DOHH2 (cell line): Measurements from ENCODE around the gene METTL16.

Experiments used
- EZH2phosphoT487 ChIP-seq: fragments of 200-600 bp; sonication (generic); IDR thresholded peaks from 2 replicates; pipeline ENCODE4 v1.6.1; 2017; ENCODE audit warnings: borderline replicate concordance, mild to moderate bottlenecking, antibody characterized with exemption, low read length, moderate library complexity, mixed read lengths
- TF ChIP-seq, protein P1 (sequence below): fragments of 200-600 bp; sonication (generic); IDR thresholded peaks from one replicate; pipeline ENCODE4 v1.5.1; 2014; ENCODE audit warnings: antibody characterized with exemption, mild to moderate bottlenecking, low read depth, low read length; ENCODE audit not compliant: poor library complexity, severe bottlenecking

DNA sequence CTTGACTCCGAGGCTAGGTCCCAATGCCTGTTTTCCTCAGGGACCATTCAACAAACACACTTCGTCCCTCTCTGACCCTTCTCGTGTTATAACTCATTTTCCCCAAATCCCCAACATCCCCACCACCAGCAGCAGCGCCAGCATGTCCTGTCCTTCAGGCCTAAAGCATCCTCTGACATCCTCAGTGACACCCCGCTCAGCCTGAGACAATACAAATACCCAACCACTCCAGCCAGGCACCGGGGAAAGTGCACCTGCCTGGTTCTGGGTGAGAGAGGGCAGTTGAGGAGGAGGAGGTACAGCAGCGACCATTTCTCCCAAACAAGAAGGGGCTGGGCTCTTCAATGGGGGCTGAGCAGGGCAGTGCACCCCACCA, 115.5 kb downstream of the METTL16 start:
- TF ChIP-seq, protein P1, sequence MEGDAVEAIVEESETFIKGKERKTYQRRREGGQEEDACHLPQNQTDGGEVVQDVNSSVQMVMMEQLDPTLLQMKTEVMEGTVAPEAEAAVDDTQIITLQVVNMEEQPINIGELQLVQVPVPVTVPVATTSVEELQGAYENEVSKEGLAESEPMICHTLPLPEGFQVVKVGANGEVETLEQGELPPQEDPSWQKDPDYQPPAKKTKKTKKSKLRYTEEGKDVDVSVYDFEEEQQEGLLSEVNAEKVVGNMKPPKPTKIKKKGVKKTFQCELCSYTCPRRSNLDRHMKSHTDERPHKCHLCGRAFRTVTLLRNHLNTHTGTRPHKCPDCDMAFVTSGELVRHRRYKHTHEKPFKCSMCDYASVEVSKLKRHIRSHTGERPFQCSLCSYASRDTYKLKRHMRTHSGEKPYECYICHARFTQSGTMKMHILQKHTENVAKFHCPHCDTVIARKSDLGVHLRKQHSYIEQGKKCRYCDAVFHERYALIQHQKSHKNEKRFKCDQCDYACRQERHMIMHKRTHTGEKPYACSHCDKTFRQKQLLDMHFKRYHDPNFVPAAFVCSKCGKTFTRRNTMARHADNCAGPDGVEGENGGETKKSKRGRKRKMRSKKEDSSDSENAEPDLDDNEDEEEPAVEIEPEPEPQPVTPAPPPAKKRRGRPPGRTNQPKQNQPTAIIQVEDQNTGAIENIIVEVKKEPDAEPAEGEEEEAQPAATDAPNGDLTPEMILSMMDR, result no peak
- TF ChIP-seq EZH2phosphoT487, result no peak
